GM04504 (cell line): ENCODE results near the gene ELOVL3.
"Not testable (repeated sequence)": the region's sequence is repeated elsewhere in the genome, so short reads cannot be mapped to it uniquely, and the experiment has no call there.

ENCODE experiments used
- DNase-seq: peaks from one replicate; pipeline ENCODE4 v3.0.0-alpha.2; 2012; ENCODE audit warnings: low read depth

The ELOVL3 gene

GRCh38 chr10:102225646-102226541, at the start of gene ELOVL3:
ELOVL3 (plus strand) TSS chr10:102226299; CDS start chr10:102226549, 250 bp downstream.
- DNase-seq: peak; percentile 71

DNA sequence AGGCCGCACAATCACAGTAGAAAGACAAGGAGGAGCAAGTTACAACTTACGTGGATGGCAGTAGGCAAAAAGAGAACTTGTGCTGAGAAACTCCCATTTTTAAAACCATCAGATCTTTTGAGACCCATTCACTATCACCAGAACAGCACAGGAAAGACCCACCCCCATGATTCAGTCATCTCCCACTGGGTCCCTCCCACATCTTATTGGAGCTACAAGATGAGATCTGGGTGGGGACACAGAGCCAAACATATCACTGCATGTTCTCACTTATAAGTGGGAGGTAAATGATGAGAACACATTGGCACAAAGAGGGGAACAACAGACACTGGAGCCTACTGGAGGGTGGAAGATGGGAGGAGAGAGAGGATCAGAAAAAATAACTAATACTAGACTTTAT, 41.5 kb upstream of the ELOVL3 start:
- DNase-seq: no peak

DNA sequence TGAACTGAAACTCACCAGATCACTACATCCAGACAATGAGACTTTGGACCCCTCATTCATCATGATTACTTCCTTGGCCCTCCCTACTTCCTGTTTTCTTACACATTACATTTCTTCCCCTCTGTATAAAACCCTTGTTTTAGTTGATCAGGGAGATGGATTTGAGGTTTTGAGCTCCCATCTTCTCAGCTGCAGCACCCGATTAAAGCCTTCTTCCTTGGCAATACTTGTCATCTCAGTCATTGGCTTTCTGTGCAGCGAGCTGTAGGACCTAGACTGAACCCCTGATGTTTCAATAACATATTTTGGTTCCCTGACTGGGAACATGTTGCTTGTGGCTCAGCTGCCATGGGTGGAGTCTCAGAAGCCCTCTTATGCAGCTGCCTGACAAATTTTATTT, 40.8 kb upstream of the ELOVL3 start:
- no peak for DNase-seq

DNA sequence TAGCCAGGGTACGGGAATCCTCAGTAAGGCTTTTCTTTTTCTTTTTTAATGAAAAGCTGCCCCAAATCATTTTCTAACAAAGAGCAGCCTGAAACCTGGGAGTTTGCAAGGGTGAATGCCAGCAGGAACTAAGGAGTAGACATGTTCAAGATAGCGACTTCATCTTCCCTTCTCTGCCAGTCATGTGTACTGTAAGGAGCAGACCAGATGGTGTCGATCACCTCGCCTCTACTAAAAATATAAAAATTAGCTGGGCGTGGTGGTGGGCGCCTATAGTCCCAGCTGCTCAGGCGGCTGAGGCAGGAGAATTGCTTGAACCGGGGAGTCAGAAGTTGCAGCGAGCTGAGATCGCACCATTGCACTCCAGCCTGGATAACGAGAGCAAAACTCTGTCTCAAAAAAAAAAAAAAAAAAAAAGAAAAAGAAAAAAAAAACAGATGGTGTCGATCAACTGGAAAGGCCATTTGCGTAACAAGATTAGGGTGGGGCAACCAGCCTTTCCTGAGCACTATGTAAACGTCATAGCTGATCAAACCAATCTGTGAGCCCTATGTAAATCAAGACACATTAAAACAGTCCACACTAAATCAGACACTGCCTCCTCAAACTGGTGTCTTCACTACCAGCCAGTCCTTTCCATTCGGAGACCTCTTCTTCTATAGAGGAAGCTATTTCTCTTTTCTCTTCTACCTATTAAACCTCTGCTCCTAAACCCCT, 40.1 kb upstream of the ELOVL3 start:
- no peak for DNase-seq

DNA sequence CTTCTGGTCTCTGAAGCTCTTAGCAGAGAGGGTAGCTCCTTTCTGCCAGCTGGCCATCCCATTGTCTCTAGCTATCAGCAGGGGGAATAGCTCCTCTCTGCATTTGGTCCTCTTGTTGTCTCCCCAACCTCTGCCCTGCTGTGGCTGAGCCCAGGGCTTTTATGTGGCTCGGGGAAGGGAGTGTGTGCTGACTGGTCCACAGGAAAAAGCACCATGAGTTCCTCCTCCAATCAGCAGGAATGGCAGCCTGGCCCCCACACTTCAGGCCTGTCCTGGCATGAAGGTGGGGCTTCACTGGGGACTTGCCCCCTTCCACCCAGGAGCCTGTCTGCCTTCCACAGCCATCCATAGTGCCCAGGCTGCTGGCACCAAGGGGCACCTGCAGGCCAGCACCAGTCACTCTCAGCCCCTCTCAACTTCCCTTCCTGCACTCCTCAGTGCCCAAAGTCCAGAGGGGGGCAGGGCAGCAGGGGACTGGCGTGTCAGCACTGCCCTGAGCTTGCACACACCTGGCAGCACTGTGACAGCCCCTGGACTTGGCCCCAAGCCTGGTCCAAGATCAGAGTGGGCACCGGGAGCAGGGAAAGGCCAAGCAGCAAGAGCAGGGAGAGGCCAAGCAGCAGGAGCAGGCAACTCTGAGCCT, 37.7 kb upstream of the ELOVL3 start:
- DNase-seq: no peak

- DNase-seq: not testable (repeated sequence)
Measured at GRCh38 chr10:102188941-102189898, 36.9 kb upstream of the ELOVL3 start.

GRCh38 chr10:102191956-102192355, 34.1 kb upstream of the ELOVL3 start:
- DNase-seq: no peak

- no peak for DNase-seq
Measured at GRCh38 chr10:102195296-102195870, 30.7 kb upstream of the ELOVL3 start.

- DNase-seq: no peak
Measured at GRCh38 chr10:102196893-102197292, 29.2 kb upstream of the ELOVL3 start.

DNA sequence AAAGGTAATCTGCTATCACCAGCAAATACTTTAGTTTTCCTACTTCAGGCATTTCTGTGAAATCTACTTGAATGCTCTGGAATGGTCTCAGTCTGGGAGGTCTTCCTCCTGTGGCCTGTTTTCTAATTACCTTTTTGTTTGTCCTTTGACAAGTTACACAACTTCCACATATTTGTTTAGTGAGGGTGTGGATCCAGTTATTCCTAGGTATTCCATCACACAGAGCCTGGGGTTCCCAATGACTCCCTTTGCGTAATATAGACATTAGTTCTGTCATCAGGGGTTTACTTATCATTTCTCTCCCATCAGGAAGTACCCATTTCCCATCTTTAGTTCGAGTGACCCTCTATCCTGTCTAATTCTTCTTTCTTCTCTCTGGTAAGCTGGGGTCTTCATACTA, 28.1 kb upstream of the ELOVL3 start:
- DNase-seq: no peak

- DNase-seq: no peak
Measured at GRCh38 chr10:102200751-102201640, 25.1 kb upstream of the ELOVL3 start.

DNA sequence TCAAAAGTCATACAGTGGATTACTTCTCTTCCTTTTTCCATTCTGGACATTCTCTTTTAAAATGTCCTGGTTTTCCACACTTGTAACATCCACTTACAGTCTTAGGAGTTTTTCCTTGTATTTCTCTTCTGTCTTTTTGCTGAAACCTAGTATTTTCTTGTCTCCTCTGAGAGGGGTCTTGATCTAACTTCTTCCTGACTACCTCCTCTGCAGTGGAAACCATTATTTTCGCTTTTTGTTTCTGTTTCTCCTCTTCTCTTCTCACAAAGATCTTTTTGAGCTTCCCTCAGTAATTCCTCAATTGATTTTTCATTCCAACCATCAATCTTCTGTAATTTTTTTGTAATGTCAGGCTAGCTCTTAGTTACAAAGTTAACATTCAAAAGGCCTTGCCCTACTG, 23.7 kb upstream of the ELOVL3 start:
- DNase-seq: no peak

GRCh38 chr10:102208311-102209035, 17.6 kb upstream of the ELOVL3 start:
- no peak for DNase-seq

GRCh38 chr10:102211615-102212299, 14.3 kb upstream of the ELOVL3 start:
- DNase-seq: no peak

DNA sequence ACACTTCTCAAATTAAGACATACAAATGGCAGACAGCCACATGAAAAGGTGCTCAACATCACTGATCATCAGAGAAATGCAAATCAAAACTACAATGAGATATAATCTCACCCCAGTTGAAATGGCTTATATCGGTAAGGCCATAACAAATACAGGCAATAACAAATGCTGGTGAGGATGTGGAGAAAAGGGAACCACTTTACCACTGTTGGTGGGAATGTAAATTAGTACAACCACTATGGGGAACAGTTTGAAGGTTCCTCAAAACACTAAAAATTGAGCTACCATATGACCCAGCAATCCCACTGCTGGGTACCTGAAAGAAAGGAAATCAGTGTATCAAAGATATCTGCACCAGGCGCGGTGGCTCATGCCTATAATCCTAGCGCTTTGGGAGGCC, 12.5 kb upstream of the ELOVL3 start:
- not testable (repeated sequence) for DNase-seq

DNA sequence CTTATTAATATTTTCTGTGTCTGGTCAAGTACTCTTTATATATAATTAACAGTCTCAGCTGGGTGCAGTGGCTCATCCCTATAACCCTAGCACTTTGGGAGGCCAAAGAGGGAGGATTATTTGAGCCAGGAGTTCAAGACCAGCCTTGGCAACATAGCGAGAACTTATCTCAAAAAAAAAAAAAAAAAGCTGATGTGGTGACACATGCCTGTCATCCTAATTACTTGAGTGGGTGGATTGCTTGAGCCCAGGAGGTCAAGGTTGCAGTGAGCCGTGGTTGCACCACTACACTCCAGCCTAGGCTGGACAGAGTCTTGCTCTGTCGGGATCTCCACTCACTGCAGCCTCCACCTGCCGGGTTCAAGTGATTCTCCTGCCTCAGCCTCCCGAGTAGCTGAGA, 6.7 kb upstream of the ELOVL3 start:
- no peak for DNase-seq

GRCh38 chr10:102220612-102221011, 5.5 kb upstream of the ELOVL3 start:
- DNase-seq: no peak

DNA sequence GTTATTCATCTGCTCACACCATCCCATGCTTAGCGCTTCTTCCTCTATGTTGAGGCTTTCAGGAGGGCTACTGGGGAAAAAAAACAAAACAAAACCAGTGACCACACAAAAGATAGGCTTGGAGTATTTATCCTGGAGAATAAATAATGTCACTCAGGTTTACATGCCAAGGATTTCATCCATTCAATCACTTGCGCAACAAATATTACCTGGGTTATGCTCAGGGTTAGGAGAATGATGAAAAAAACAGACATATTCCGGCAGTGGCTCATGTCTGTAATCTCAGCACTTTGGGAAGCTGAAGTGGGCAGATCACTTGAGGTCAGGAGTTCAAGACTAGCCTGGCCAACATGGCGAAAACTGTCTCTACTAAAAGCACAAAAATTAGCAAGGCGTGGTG, 3.3 kb upstream of the ELOVL3 start:
- no peak for DNase-seq

DNA sequence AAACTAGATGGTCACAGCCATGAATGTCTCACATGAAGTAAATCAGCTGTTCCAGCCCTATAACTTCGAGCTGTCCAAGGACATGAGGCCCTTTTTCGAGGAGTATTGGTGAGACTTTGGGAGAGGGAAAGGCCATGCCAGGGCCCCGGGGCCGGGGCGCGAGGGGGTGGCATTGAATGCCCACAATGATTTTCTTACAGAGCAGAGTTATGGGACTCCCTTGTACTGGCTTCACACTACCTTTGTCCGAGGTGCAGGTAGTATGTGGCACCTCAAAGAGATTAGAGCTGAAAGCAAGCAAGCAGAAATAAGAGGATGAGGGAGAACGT, 407 bp downstream of the ELOVL3 start:
- no peak for DNase-seq
